HG03432 (cell line): Measurements from ENCODE around the gene WDPCP.
"Not testable (repeated sequence)": the region's sequence is repeated elsewhere in the genome, so short reads cannot be mapped to it uniquely, and the experiment has no call there.

Experiments used
- ATAC-seq: cut with Tn5 transposase; IDR thresholded peaks from one replicate; pipeline ENCODE4 v1.9.1; 2021; ENCODE audit warnings: mild to moderate bottlenecking, moderate library complexity; ENCODE audit not compliant: unreplicated experiment

WDPCP gene

GRCh38 chr2:63465633-63466032, 122.6 kb downstream of the WDPCP start:
- no peak for ATAC-seq

GRCh38 chr2:63463142-63463541, 125.1 kb downstream of the WDPCP start:
- ATAC-seq, result no peak

- no peak for ATAC-seq
Observed at GRCh38 chr2:63446658-63447057, 141.6 kb downstream of the WDPCP start.

DNA sequence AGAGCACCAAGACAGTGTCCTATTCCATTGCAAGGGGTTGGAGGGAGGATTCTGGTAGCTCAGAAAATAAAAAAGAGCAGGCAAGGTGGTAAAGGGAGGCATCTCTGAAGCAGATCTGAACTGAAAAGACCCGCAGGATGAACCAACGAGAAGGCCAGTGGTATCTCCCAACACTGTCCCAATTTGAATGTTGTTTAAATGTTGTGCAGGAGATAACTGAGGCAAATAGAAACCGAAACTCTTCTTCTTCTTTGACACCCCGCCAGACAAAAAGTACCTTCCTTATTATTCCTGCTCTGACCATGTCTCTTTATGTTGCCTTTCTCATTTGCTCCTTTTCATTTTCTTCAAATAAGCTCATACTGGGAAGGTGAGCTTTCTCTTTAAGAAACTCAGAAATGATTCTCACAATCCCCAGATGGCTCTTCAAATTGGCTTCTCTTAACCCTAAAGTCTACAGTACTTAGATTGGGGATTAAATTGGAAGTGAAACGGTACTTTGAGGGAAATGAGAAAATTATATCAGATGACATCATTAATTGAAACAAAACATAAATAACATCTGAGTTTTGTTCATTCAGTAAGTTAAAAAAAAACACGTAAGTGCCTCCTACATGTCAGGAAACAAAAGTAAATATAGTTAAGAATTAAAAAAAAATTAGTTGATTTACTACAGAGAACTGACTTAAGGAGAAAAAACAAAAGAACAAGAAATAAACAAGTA, 143.6 kb downstream of the WDPCP start:
- peak; percentile 68 for ATAC-seq

DNA sequence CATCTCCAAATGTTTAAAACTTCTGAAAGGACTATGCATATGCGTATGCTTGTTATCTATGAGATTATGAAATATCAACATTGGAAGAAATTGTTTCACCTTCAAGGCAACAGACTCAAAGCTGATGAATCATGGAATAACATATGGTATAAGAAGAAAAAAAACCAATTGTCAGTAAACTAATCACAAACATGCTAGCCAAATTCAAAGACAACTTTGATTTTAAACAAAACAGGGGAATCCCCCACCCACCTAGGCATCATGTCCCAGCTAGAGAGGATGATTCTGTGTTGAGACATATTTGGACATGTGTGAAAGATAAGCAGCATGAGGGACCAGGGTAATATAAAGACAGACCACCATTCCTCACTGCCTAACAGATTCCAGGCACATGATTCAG, 147.7 kb downstream of the WDPCP start:
- ATAC-seq, result no peak

DNA sequence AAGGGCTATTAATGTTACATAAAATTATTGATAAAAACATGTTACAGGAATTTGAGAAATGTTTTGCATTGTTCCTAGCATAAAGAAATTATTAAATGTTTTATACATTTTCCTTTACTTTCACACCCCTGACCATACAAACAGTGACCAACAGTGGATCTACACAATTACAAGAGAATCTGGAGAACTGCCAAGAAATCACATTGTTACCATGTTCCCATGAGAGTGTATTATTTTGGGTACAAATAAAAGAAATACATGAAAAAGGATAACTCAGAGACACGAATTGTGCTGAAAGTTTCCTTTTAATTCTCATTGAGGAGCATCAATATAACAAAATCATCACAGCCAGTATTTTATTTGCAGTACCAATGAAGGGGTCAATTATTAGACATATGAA, 150.1 kb downstream of the WDPCP start:
- no peak for ATAC-seq

- ATAC-seq, result no peak
Observed at GRCh38 chr2:63436488-63436887, 151.8 kb downstream of the WDPCP start.

- ATAC-seq, result no peak
Observed at GRCh38 chr2:63435070-63435469, 153.2 kb downstream of the WDPCP start.

DNA sequence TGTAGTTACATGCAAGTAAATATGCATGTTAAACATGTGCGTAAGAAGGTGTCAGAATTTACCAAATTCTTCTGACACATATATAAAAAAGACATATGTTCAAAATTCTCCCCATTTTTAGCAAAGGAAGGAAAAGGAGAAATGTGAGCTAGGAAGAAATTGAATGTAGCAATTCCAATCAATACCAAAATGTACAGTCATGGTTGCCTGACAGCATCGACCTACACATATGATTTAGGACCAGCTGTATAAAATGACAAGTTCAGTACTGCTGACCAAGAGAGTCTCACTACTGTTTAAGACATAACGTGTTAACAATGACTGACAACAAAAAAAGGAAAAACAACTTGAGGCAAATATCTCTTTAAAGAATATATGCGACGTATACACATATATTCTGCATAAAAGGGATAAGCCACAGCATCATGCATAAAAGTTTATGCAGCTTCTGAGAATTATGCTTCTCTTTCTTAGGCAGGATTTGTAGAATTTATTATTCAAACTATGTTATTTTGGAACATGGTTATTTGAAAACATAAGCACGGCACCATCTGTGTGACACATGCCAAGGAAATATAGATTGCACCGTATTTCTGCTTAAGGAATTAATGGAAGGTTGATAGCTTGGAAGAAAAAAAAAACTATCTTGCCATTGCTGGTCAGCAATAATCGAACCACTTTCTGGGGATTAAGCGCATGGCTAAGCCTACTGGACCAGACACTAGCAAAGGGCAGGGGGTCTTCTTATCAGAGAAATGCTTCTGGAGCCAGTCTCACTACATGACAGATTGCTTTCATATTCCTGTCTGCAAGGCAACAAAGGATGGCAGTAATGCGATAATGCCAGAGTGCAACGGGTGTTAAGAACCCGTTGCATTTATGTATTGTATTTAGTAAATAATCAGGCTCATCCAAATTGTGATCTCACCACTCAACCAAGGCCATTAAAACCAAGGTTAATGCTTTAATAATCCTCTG, 154.0 kb downstream of the WDPCP start:
- ATAC-seq, result no peak

DNA sequence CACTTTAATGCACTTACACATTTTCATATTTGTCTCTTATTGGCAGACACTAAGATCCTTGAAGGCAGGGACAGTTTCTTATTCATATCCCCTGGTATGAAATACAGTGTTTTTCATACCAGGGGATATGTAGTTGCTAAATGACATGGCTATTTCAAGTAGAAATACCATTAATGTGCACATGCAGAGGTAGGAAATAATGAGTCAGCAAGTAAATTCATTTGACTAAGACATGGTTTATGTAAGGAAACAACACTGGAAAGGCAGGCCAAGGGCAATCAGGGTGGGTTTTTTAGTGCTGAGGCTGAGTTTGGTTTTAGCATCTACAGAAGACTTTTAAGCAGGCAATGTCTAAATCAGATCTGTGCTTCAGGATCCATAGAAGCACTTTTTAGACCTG, 155.9 kb downstream of the WDPCP start:
- ATAC-seq, result no peak

- ATAC-seq, result no peak
Observed at GRCh38 chr2:63425606-63426005, 162.7 kb downstream of the WDPCP start.

GRCh38 chr2:63425079-63425416, 163.2 kb downstream of the WDPCP start:
- ATAC-seq, result no peak

DNA sequence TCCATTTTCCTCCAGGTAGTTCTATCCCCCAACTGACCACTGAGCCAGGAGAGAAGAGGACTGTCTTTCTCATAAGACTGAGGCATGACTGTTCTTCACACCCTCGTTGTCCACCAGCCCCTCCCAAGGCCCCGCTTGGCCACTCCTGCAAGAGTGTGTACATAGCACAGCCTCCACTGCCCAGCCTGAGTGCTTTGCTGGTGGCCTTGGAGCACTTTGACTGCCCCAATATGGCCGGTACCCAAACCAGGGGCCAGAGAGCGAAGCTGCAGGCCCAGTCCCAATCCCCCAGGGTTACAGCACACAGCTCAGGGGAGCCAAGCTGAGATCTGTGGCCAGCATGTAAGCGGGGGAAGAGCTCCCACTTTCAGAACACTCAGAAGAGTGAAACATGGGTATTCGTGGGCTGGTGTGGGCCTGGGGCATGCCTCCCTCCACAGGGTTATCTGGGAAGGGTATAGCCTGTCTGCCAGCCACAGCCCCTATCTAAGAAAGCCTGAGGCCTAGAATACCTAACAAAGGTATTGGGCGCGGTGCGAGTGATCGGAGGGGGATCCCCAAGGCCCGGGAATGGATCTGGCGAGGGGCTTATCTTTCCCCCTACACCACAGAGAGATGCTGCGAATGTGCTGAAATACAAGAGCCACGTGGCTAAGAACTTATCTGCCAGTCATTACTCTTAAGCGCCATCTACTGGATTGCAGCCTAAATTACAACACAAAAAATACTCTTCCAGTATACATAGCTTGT, 163.8 kb downstream of the WDPCP start:
- peak; percentile 81 for ATAC-seq

DNA sequence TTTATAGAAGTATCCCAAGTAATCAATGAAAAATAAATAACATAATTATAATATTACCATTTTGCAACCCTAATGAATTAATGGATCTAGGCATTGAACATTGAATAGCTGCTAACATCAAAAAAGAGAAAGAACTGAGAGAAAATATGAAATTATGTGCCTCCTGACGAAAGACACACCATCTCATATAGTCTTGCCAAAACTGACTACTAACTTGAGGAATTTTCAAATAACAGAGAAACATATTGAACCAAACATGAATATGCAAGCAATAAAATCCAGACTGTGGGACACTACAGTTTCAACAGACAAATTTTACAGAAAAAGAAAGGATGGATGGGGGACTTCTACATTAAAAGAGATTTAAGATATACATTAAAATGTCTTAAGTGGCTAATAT, 165.7 kb downstream of the WDPCP start:
- no peak for ATAC-seq

GRCh38 chr2:63408530-63408929, 179.7 kb downstream of the WDPCP start:
- no peak for ATAC-seq

DNA sequence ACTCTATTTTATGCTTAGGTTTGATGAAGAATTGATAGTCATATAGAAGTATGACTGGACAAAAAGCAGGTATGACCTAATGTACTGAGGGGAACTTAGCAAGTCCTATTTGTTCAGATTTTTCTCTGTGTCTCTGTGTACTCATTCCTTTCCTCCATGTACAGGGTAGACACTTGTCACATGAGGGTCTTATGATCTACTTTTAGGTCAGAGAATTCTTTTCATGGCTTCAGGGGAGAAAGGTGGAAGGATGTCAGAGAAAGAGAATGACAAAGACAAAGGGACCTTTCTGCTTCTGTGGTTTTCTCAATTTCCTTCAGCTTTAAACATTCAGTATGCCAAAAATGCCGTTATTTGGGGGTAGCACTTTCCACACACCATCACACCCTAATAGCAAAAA, 181.6 kb downstream of the WDPCP start:
- ATAC-seq, result no peak

- no peak for ATAC-seq
Observed at GRCh38 chr2:63403820-63404219, 184.5 kb downstream of the WDPCP start.

DNA sequence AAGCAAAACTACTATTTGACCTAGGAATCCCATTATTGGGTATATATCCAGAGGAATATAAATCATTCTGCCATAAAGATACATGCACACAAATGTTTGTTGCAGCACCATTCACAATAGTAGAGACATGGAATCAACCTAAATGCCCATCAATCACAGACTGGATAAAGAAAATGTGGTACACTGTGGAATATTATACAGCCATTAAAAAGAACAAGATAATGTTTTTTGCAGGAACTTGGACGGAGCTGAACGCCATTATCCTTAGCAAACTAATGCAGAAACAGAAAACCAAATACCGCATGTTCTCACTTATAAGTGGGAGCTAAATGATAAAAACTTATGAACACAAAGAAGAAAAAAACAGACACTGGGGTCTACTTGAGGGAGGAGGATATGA, 185.4 kb downstream of the WDPCP start:
- not testable (repeated sequence) for ATAC-seq

GRCh38 chr2:63399156-63399555, 189.1 kb downstream of the WDPCP start:
- ATAC-seq, result no peak

GRCh38 chr2:63379451-63379850, 208.8 kb downstream of the WDPCP start:
- no peak for ATAC-seq

- ATAC-seq, result no peak
Observed at GRCh38 chr2:63378589-63378988, 209.7 kb downstream of the WDPCP start.
